Limb (tissue), 2 donors: ENCODE data around the gene MYCBPAP.

Source experiments
- DNase-seq, 2 donors: peaks; one replicate each; pipeline ENCODE4 v3.0.0-alpha.2; 2016; ENCODE audit errors: extremely low spot score in 2 of 2

The MYCBPAP gene

GRCh38 chr17:50568659-50569058 is 60.4 kb downstream of the MYCBPAP start:
- DNase-seq: no peak

DNA sequence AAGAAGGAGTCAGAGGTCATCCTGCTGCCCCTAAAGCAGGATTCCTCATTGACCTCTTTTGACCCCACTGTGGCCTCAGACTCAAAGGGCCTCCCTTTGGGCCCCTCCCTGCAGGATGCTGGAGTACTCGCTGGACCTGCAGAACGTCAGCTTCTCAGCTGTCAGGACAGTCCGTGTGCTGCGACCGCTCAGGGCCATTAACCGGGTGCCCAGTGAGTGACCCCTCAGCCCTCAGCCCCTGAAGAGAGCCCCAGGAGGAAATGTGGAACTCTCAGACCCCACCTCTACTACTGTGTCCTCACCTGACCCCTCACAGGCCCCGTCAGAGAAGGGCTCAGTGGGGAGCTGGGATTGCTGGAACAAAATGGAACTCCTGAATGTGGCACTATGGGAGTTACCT is 61.4 kb downstream of the MYCBPAP start:
- no peak for DNase-seq

DNA sequence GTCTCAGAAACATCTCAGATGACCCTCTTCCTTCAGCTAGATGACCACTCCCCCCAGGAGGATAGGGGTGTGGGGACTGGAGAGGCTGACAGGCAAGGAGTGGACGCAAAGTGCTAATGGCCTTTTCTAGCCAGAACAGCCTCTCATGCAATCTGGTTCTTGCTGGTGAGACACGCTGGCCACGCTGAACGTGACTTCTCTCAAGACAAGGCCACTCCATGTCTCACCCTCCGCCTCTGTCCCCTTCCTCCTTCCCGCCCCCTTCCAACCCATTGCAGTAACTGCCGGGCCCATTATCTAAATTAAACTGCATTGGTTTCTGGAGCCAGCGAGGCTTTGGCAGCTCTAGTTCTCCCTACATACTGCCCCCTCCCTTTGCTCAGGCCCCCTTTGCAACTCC is 61.8 kb downstream of the MYCBPAP start:
- DNase-seq: no peak

DNA sequence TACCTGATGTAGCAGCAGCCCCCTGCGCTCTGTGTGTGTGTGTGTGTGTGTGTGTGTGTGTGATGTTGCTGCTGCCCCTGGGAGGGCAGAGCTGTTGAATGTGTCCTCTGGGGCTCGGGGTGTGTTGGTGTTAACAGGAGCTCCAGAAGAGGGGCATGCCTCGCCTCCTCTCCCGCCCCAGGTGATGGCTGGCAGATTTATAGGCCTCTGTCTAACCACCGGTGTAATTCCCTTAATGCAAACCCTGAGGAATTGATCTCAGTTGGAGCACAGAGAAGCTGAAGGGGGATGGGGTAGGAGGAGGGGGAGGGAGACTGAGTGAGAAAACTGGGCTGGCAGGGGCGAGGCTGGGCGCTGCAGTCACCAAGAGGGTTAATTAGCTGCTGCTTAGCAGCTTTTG is 62.3 kb downstream of the MYCBPAP start:
- no peak for DNase-seq

- DNase-seq: no peak
Observed at GRCh38 chr17:50571681-50572080, 63.4 kb downstream of the MYCBPAP start.

DNA sequence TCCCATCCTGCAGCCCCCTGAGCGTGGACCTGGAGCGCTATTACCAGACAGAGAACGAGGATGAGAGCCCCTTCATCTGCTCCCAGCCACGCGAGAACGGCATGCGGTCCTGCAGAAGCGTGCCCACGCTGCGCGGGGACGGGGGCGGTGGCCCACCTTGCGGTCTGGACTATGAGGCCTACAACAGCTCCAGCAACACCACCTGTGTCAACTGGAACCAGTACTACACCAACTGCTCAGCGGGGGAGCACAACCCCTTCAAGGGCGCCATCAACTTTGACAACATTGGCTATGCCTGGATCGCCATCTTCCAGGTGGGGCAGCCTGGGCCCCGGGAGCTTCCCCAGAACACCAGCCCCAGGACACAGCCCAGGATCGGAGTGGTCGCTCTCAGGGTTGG is 64.3 kb downstream of the MYCBPAP start:
- no peak for DNase-seq

DNA sequence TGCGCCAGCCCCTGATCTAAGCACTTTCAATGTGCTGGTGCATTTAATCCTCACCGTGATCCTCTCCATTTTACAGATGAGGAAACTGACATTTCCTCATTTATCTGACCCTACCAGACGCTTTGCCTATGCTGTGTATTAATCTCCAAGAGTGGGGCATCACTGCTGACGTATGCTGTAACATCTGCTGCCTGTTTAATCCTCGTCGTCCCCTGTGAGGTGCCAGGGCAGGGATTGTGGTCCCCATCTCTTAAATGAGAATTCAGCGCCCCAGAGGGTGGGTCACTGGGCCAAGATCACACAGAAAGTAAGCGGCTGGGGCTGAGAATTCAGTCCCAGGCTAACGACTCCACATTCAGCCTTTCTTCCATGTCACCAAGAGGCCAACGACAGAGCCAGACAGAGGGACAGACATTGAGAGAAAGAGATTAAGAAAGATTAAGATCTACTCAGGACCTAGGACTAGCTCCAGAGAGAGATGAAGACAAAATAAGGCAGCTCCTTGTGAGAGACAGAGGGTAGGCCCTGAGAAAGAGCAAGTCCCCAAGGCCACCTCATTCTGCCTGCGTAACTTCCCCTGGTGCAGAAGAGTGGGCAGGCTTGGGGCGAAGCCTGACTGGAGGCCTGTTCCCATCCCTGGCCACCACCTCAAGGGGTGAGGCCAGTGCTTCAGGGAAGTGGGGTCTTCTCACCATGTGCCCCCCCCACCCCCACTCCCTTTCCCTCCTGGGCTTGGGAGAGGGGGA is 65.8 kb downstream of the MYCBPAP start:
- no peak for DNase-seq

- DNase-seq: no peak
Observed at GRCh38 chr17:50575581-50576210, 67.5 kb downstream of the MYCBPAP start.

- DNase-seq: no peak
Observed at GRCh38 chr17:50576864-50577263, 68.6 kb downstream of the MYCBPAP start.

DNA sequence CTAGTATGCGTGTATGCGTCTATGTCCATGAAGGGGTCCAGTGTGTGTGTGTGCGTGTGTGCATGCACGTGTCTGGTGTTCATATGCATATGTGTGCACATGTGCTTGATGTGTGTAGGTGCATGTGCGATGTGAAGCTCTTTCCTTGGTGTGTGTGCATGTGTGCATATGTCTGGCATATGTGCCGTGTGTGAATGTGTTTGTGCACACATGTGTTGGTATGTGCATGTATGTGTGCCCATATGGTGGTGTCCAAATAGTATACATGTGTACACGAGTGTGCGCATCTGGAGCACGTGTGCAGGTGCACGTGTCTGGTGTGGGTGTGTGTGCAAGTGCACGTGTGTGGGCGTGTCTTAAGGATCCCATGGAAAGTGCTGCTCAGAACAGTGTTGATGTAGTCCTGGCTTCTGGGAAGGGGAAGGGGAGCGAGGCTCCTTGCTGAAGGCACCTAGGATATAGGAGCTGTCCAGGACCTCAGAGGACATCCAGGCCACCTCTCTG is 69.3 kb downstream of the MYCBPAP start:
- DNase-seq: no peak

GRCh38 chr17:50578173-50578572 is 69.9 kb downstream of the MYCBPAP start:
- no peak for DNase-seq

- no peak for DNase-seq
Observed at GRCh38 chr17:50579399-50579798, 71.2 kb downstream of the MYCBPAP start.

- DNase-seq: no peak
Observed at GRCh38 chr17:50580646-50581045, 72.4 kb downstream of the MYCBPAP start.
